ENCODE data around the gene RHOJ.
"Not testable (repeated sequence)": the region's sequence is repeated elsewhere in the genome, so short reads cannot be mapped to it uniquely, and the experiment has no call there.

The RHOJ gene

GRCh38 chr14:63204407-63205043 is at the start of gene RHOJ:
TSS of gene RHOJ (plus strand) at chr14:63204443. CDS start at chr14:63204870, 427 bp downstream.
- DNase-seq (ENCODE audit: low read depth) = no peak
- TF ChIP-seq MYC (IDR thresholded peaks at IDR 0.05; ENCODE audit: low read depth, low read length) (no peak), MAX (IDR thresholded peaks at IDR 0.05; ENCODE audit: low read depth, low read length) (no peak), POLR2A (IDR thresholded peaks at IDR 0.05; ENCODE audit: extremely low read depth, insufficient read length) (no peak), CTCF (IDR thresholded peaks at IDR 0.05; ENCODE audit: low read depth, low read length) (no peak)
- no peak within 1 kb of the TSS for H3K4me3 ChIP-seq (ENCODE audit: low read depth, low read length)

GRCh38 chr14:63155511-63156185 is 48.6 kb upstream of the RHOJ start:
- TF ChIP-seq MAX (IDR thresholded peaks at IDR 0.05; ENCODE audit: low read depth, low read length) = no peak
- TF ChIP-seq MYC (IDR thresholded peaks at IDR 0.05; ENCODE audit: low read depth, low read length) = no peak
- TF ChIP-seq POLR2A (IDR thresholded peaks at IDR 0.05; ENCODE audit: extremely low read depth, insufficient read length) = no peak
- TF ChIP-seq CTCF (IDR thresholded peaks at IDR 0.05; ENCODE audit: low read depth, low read length) = no peak
- H3K4me3 ChIP-seq (ENCODE audit: low read depth, low read length) = no peak overlapping the region
- DNase-seq (ENCODE audit: low read depth) = no peak

- TF ChIP-seq MYC (IDR thresholded peaks at IDR 0.05; ENCODE audit: low read depth, low read length) (no peak), MAX (IDR thresholded peaks at IDR 0.05; ENCODE audit: low read depth, low read length) (no peak), POLR2A (IDR thresholded peaks at IDR 0.05; ENCODE audit: extremely low read depth, insufficient read length) (no peak), CTCF (IDR thresholded peaks at IDR 0.05; ENCODE audit: low read depth, low read length) (no peak)
- DNase-seq (ENCODE audit: low read depth) = no peak
- no peak overlapping the region for H3K4me3 ChIP-seq (ENCODE audit: low read depth, low read length)
Measured at GRCh38 chr14:63157195-63157594, 47.0 kb upstream of the RHOJ start.

- DNase-seq (ENCODE audit: low read depth) = no peak
- H3K4me3 ChIP-seq (ENCODE audit: low read depth, low read length) = no peak overlapping the region
- TF ChIP-seq MYC (IDR thresholded peaks at IDR 0.05; ENCODE audit: low read depth, low read length) (no peak), POLR2A (IDR thresholded peaks at IDR 0.05; ENCODE audit: extremely low read depth, insufficient read length) (no peak), MAX (IDR thresholded peaks at IDR 0.05; ENCODE audit: low read depth, low read length) (no peak), CTCF (IDR thresholded peaks at IDR 0.05; ENCODE audit: low read depth, low read length) (no peak)
Measured at GRCh38 chr14:63163306-63163705, 40.9 kb upstream of the RHOJ start.

- TF ChIP-seq CTCF (IDR thresholded peaks at IDR 0.05; ENCODE audit: low read depth, low read length) (no peak), MAX (IDR thresholded peaks at IDR 0.05; ENCODE audit: low read depth, low read length) (no peak), POLR2A (IDR thresholded peaks at IDR 0.05; ENCODE audit: extremely low read depth, insufficient read length) (no peak), MYC (IDR thresholded peaks at IDR 0.05; ENCODE audit: low read depth, low read length) (no peak)
- H3K4me3 ChIP-seq (ENCODE audit: low read depth, low read length) = no peak overlapping the region
- no peak for DNase-seq (ENCODE audit: low read depth)
Measured at GRCh38 chr14:63164108-63164683, 40.0 kb upstream of the RHOJ start.

- not testable (repeated sequence) for H3K4me3 ChIP-seq (ENCODE audit: low read depth, low read length)
Measured at GRCh38 chr14:63165267-63165666, 39.0 kb upstream of the RHOJ start.

More at GRCh38 chr14:63165267-63165666, 39.0 kb upstream of the RHOJ start:
- not testable (repeated sequence) for DNase-seq (ENCODE audit: low read depth)
